Esophagus muscularis mucosa (tissue), 4 donors: ENCODE measurements around the gene AMACR. TPM values are rescaled to one million over a fixed set of nuclear protein-coding genes. Genes with fewer than 3 reads are reported as not detected.
"Not testable (repeated sequence)": the region's sequence is repeated elsewhere in the genome, so short reads cannot be mapped to it uniquely, and the experiment has no call there.

Experiments used
- DNase-seq: peaks from one replicate; pipeline ENCODE4 v3.0.0-alpha.2; 2017; ENCODE audit errors: extremely low spot score
- H3K27ac ChIP-seq, 4 donors: fragments of 200-600 bp; sonication (generic); replicated peaks in 1 of 4; 1 replicate in 3 of 4; 2 replicates in 1 of 4; pipeline ENCODE4 v1.5.1; 2016 to 2019; ENCODE audit warnings: mild to moderate bottlenecking in 1 of 4
- H3K27me3 ChIP-seq, 4 donors: fragments of 200-600 bp; sonication (generic); one replicate each; pipeline versions ENCODE4 v1.5.1 to v1.6.0; 2016 to 2019
- H3K36me3 ChIP-seq, 4 donors: fragments of 200-600 bp; sonication (generic); one replicate each; pipeline ENCODE4 v1.5.1; 2016 to 2019
- H3K4me1 ChIP-seq, 4 donors: fragments of 200-600 bp; sonication (generic); one replicate each; pipeline ENCODE4 v1.5.1; 2016 to 2019
- H3K4me3 ChIP-seq, 4 donors: fragments of 200-600 bp; sonication (generic); 1 replicate in 2 of 4; 2 replicates in 2 of 4; pipeline ENCODE4 v1.5.1; 2016 to 2019; ENCODE audit warnings: mild to moderate bottlenecking in 4 of 4, moderate library complexity in 1 of 4
- H3K9me3 ChIP-seq, 4 donors: fragments of 200-600 bp; sonication (generic); 1 replicate in 3 of 4; 2 replicates in 1 of 4; pipeline ENCODE4 v1.5.1; 2016 to 2019
- CTCF ChIP-seq, 3 experiments: fragments of 200-600 bp in 2 of 3; fragments of 450-650 bp in 1 of 3; sonication (generic) in 2 of 3; IDR thresholded peaks; one replicate each; pipeline ENCODE4 v1.5.1; 2017 to 2019; ENCODE audit warnings: antibody characterized with exemption in 3 of 3, mild to moderate bottlenecking in 2 of 3, moderate library complexity in 1 of 3
- EP300 ChIP-seq: sonication (generic); formaldehyde crosslinking; IDR thresholded peaks from one replicate; pipeline ENCODE4 v1.6.1; 2017; ENCODE audit warnings: antibody characterized with exemption
- POLR2A ChIP-seq: fragments of 450-650 bp; IDR thresholded peaks from one replicate; pipeline ENCODE4 v1.6.1; 2017; ENCODE audit warnings: antibody characterized with exemption, moderate library complexity, mild to moderate bottlenecking, low read depth
- POLR2AphosphoS5 ChIP-seq, 2 donors: sonication (generic); formaldehyde crosslinking; IDR thresholded peaks; one replicate each; pipeline ENCODE4 v1.6.1; 2017; ENCODE audit warnings: antibody characterized with exemption in 2 of 2
- WGBS: methylation state at CpG from one replicate; pipeline ENCODE4 v1.1.5; 2018; 5-methylcytosine and 5-hydroxymethylcytosine counted together
- intact Hi-C: fragments of 100-400 bp; cut with DNase I; formaldehyde crosslinking; loops from one replicate; pipeline ENCODE4 v1.15.1; 2023
- total RNA-seq, 4 donors: library from RNA; depleted of rRNA; stranded (reverse); fragments of >200 nt; gene quantifications; one replicate each; pipeline versions ENCODE4 v1.1.0 to v1.2.1, GENCODE V29; 2016

Gene AMACR
- total RNA-seq, 4 donors from 2014 or later, result 6.1 to 12.7 (median 9.5) TPM

DNA sequence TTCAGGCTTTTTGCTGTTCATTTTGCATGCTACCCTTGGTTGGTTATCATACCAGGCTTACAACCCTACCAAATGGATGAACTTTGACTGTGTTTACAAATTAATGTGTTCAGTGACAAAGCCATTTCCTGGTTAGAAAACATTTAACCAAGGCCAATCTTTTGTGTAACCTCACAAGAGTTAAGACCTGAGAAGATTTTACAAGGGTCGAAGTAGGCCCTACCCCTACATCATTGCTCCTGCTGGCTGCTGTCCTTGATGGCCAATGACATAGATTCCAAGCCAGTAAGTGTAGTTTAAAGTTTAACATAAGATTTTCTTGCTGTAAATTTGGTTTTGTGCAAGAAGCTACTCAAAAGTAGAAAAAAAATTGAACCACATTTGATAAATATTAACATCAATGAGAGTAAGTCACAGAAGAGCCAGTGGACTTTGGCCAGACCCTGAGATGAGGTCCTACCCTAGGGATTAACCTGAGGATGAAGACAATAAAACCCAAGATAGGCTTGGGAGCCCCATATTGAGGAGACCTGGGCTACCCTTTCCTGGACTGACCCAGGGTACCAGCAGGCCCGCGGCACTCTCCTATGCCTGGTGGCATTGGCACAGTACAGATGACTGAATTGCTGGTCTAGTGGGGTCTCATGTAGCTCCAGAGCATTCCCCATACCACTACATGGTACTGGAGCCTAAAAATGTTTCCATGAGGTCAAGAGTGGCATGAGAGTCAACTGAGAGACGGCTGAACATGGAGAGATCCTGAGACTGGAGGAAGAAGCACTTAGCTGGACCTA lies 26.9 kb upstream of the AMACR start:
- no peak for DNase-seq
- intact Hi-C loops, result no loop called here
- H3K27ac ChIP-seq, result no peak overlapping the region
- 93% methylated on average over 4 of the region's 4 CpGs for WGBS
- no peak overlapping the region for H3K4me3 ChIP-seq
- no peaks in the 10 kb centered on the region for H3K9me3 ChIP-seq
- H3K36me3 ChIP-seq, result peaks cover 0 to 25% (median 4%) of the 10 kb centered on the region in 4 donors
- TF ChIP-seq CTCF (IDR thresholded peaks at IDR 0.05), result no peak
- no peak for TF ChIP-seq POLR2AphosphoS5 (IDR thresholded peaks at IDR 0.05)
- TF ChIP-seq POLR2A, result no peak
- no peak for TF ChIP-seq EP300
- peaks cover 0 to 17% (median 3%) of the 10 kb centered on the region in 4 donors for H3K4me1 ChIP-seq
- no peaks in the 10 kb centered on the region for H3K27me3 ChIP-seq

GRCh38 chr5:34031966-34032365 lies 24.1 kb upstream of the AMACR start:
- H3K27ac ChIP-seq, result no peak overlapping the region
- peaks cover 0 to 6% (median 0%) of the 10 kb centered on the region in 4 donors for H3K4me1 ChIP-seq
- no peak for DNase-seq
- no peak overlapping the region for H3K4me3 ChIP-seq
- WGBS, result 85% methylated on average over 3 of the region's 3 CpGs
- H3K27me3 ChIP-seq, result no peaks in the 10 kb centered on the region
- no peaks in the 10 kb centered on the region for H3K9me3 ChIP-seq
- intact Hi-C loops, result no loop called here
- peaks cover 0 to 25% (median 4%) of the 10 kb centered on the region in 4 donors for H3K36me3 ChIP-seq
- TF ChIP-seq POLR2A, result no peak

- Histone ChIP-seq H3K9me3 (no peaks in the 10 kb centered on the region), H3K4me3 (no peak overlapping the region), H3K4me1 (no peaks in the 10 kb centered on the region), H3K36me3 (peaks cover 0 to 25% (median 4%) of the 10 kb centered on the region in 4 donors), H3K27ac (no peak overlapping the region), H3K27me3 (no peaks in the 10 kb centered on the region)
- TF ChIP-seq POLR2AphosphoS5 (IDR thresholded peaks at IDR 0.05) (no peak), EP300 (no peak), POLR2A (no peak), CTCF (IDR thresholded peaks at IDR 0.05) (no peak)
- no peak for DNase-seq
- intact Hi-C loops, result no loop called here
- WGBS, result 88% methylated on average over 2 of the region's 2 CpGs
Observed at GRCh38 chr5:34031117-34031516, 23.3 kb upstream of the AMACR start.

DNA sequence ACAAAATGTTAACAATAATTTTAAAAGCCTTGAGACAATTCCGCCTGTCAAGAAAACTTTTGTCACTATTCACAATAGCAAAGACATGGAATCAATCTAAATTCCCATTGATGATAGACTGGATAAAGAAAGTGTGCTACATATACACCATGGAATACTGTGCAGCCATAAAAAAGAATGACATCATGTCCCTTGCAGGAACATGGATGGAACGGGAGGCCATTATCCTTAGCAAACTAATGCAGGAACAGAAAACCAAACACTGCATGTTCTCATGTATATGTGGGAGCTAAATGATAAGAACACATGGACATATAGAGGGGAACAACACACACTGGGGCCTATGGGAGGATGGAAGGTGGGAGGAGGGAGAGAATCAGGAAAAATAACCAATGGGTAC lies 22.7 kb upstream of the AMACR start:
- H3K27ac ChIP-seq, H3K4me3 ChIP-seq, H3K9me3 ChIP-seq, H3K4me1 ChIP-seq, H3K27me3 ChIP-seq, DNase-seq, intact Hi-C loops: not testable (repeated sequence)
- 95% methylated on average over 2 of the region's 2 CpGs for WGBS
- H3K36me3 ChIP-seq, result peaks cover 0 to 25% (median 4%) of the 10 kb centered on the region in 4 donors

DNA sequence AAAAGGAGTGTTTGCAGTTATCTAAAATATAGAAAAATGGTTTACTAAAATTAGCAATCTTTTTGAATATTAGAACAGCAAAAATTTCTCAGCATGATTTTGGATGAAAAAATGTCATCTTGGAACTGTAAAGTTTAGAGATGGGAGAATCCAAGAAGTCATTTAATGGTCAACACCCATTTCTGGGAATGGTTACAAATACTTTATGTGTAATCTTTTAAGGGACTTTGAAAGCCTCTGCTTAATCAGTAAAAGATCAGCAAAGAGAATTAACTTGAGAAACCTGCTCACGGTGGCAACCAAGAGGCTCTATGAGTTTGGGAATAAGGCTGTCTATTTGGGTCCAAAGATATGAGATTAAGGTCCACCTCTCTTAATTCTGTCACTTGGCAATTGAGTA lies 22.2 kb upstream of the AMACR start:
- no peaks in the 10 kb centered on the region for H3K9me3 ChIP-seq
- intact Hi-C loops, result no loop called here
- H3K36me3 ChIP-seq, result peaks cover 0 to 19% (median 2%) of the 10 kb centered on the region in 4 donors
- H3K4me3 ChIP-seq, result no peak overlapping the region
- H3K27me3 ChIP-seq, result no peaks in the 10 kb centered on the region
- DNase-seq, result no peak
- WGBS, result 73% methylated on average over 1 of the region's 1 CpG
- H3K27ac ChIP-seq, result no peak overlapping the region
- TF ChIP-seq POLR2AphosphoS5 (IDR thresholded peaks at IDR 0.05) (no peak), POLR2A (no peak), CTCF (IDR thresholded peaks at IDR 0.05) (no peak), EP300 (no peak)
- H3K4me1 ChIP-seq, result no peaks in the 10 kb centered on the region

DNA sequence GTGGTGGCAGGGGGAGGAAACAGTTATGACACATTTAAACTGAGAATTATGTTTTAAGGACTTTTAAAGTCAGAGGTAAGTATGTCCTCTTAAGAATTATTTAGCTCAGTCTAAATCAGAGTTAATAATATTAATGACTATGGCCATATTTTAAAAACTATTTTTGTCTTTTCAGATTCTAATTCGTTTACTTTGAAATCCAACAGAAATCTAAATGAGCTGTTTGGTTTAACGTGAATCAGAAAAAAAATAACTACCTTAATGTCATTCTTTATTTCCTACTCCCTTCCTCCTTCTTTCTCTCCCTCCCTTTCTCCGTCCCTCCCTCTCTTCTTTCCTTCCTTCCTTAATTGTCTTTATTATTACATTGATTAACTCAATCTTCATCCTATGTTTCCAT lies 20.5 kb upstream of the AMACR start:
- no peak overlapping the region for H3K27ac ChIP-seq
- no peaks in the 10 kb centered on the region for H3K9me3 ChIP-seq
- TF ChIP-seq EP300, result no peak
- TF ChIP-seq CTCF (IDR thresholded peaks at IDR 0.05), result no peak
- no peak for TF ChIP-seq POLR2AphosphoS5 (IDR thresholded peaks at IDR 0.05)
- TF ChIP-seq POLR2A, result no peak
- peaks cover 0 to 15% (median 0%) of the 10 kb centered on the region in 4 donors for H3K36me3 ChIP-seq
- intact Hi-C loops, result no loop called here
- no peak for DNase-seq
- H3K4me3 ChIP-seq, result no peak overlapping the region
- H3K27me3 ChIP-seq, result no peaks in the 10 kb centered on the region
- 89% methylated on average over 3 of the region's 3 CpGs for WGBS
- H3K4me1 ChIP-seq, result no peaks in the 10 kb centered on the region
